T47D (cell line): ENCODE measurements around the gene RRP8.

ENCODE experiments used
- DNase-seq, 2 experiments: peaks; one replicate each; pipeline versions ENCODE4 v3.0.0 to v3.0.0-alpha.2; 2011 to 2012; ENCODE audit warnings: low read depth in 1 of 2, low spot score in 1 of 2
- JUND ChIP-seq: IDR thresholded peaks from 2 replicates; pipeline ENCODE4 v1.6.1; 2012; ENCODE audit warnings: low read depth
- in situ Hi-C: cut with HindIII; loops from 2 replicates; pipeline ENCODE4 v1.10.0; 2016; ENCODE audit warnings: low sequenced_read_pairs, low pct_unique_long_range_greater_than_20kb

Gene RRP8

DNA sequence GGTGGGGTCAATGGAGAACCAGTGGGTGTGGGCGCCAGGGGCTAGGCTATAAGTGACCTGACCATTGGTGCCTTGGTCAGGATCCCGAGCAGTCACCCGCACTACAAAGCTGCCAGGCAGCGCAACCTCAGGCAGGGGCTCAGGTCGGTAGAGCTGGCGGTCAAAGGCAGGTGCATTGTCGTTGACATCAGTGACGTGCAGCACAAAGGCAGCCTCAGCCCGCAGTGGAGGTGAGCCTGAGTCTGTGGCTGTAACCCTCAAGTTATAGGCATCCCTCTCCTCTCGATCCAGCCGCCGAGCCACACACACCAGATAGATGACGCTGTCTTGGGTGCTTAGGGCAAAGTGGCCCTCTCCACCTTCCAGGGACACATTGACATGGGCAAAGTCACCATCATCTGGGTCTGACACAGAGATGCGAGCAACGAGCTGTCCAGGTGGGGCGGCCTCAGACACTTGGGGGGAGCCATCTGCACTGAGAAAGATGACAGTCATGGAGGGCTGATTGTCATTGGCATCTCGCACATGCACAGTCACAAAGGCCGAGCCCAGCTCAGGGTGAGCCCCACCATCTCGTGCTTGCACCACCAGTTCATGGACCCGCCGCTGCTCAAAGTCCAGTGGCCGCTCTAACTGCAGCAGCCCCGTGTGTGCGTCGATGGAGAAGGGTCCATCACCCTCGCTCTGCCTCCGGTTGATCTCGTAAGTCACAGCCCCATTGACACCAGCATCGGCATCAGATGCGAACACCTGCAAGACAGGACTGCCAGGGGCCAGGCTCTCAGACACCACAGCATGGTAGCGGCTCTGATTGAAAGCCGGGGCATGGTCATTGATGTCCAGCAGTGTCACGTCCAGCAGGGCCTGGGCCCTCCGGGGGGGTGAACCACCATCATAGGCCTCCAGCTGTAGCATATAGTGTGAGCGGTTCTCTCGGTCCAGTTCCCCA lies 36.9 kb upstream of the RRP8 start:
- in situ Hi-C loops, result no loop called here
- no peak for DNase-seq
- no peak for TF ChIP-seq JUND

GRCh38 chr11:6638429-6638828 lies 35.0 kb upstream of the RRP8 start:
- in situ Hi-C loops, result no loop called here
- DNase-seq, result peak in 1 of 2 experiments; percentile 5
- TF ChIP-seq JUND, result no peak

- DNase-seq, result peak; percentile 38 to 47
- in situ Hi-C loops, result no loop called here
- TF ChIP-seq JUND, result no peak
Observed at GRCh38 chr11:6637871-6638270, 34.5 kb upstream of the RRP8 start.

GRCh38 chr11:6636480-6636879 lies 33.1 kb upstream of the RRP8 start:
- TF ChIP-seq JUND, result no peak
- in situ Hi-C loops, result no loop called here
- no peak for DNase-seq

DNA sequence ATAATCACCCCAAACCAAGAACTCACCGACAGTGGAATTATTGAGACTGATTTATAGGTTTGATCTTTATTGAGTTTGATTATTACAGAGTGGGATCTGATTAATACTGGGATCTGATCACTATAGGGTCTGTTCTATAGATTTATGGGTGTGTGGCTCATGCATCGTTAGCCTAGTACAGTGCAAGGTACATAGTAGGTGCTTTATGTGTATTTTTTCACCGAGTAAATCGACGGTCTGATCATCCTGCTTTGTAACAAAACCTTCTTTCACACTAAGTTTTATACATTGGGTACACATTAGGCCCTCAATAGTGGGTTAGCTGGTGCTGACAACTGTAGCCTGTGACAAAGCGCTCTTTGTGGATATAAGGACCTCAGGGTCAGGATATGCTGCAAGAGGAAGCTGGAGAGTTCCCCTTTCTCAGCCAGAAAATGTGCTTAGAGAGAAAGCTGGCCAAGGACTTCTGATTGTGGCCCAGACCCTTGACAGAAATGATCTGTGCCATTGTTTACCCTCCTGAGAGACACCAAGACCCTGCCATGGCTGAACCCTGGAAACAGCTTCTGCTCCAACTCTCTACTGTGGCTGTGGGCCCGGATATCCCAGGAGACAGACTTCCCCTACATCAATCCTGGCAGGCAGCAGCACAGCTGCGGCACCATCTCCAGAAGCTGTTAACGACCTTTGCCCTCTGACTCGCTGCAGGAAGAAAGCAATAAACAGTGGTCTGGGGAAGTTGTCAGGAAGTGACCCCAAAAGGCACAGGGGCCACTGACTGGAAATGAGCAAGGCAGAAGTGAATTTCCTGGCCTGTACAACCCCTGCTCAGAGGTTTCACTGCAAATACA lies 31.9 kb upstream of the RRP8 start:
- no peak for DNase-seq
- no peak for TF ChIP-seq JUND
- in situ Hi-C loops, result no loop called here

DNA sequence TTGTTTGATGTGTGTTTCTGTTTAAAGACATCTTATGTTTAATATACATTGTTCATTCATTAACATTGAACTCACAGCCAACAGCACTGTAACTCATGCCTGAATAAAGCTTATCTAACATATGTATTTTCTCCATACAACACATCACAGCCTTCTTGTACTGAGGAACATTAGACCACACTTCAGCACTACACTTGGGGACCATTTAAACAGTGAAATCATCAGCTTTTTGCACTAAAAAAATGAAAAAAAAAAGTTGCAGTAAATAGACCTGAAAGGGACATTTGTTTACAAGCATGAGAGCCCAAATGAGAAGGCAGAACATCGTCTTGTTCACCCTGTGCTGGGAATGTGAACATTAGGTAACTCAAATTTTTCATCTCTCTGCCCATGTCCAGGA lies 31.1 kb upstream of the RRP8 start:
- in situ Hi-C loops, result no loop called here
- no peak for TF ChIP-seq JUND
- no peak for DNase-seq

- no peak for TF ChIP-seq JUND
- in situ Hi-C loops, result no loop called here
- DNase-seq, result no peak
Observed at GRCh38 chr11:6633422-6634408, 30.3 kb upstream of the RRP8 start.

GRCh38 chr11:6632116-6633073 lies 29.0 kb upstream of the RRP8 start:
- no peak for TF ChIP-seq JUND
- DNase-seq, result no peak
- in situ Hi-C loops, result no loop called here

DNA sequence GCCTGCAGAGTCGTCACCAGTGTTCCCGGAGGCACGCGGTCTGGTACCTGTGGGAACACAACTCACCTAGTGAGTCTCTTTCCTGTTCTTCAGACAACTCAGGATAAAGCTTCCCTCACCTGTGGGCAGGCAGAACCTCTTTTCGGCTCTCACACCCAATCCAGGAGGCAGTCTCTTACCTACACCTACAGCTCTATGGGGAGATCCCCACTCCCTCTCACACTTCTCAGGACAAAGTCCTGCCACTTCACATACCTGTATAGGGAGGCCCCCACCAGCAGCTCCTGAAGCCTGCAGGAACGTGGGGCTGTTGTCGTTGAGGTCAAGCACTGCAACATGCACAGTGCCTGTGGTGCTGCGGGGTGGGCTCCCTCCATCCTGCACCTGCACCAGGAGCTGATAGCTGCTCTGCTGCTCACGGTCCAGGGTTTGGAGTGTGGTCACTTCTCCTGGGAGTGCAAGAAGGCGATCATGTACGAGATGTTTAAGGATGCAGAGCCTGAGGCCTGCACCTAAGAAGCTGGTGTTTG lies 28.0 kb upstream of the RRP8 start:
- in situ Hi-C loops, result no loop called here
- no peak for TF ChIP-seq JUND

DNA sequence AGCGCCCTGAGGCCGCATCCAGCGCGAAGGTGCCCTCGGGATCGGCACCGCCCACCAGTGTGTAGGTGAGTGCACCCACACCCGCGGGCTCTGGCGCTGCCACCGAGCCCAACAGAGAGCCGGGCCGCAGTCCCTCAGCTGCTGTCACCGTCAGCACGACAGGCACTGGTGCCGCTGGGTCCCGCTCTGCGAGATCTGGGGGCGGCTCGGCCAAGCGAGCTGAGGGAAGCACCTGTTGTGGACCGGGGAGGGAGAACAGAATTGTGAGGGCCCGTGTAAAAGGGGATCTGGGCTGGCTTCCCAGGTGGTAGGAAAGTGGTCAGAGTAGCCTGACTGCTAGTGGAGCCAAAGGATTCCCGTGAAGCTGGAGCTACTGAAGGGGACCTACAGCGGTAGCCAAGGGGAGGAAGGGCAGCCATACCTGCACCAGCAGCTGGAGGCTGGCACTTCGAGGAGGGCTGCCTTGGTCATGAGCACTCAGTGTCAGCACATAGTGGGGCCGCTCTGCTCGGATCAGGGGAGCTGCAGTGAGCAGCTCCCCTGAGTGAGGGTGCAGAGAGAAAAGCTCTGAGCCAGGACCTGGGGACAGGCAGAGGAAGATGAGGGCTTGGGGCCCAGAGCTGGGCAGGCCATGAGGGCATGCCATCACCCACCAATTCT lies 27.3 kb upstream of the RRP8 start:
- TF ChIP-seq JUND, result no peak
- no peak for DNase-seq
- in situ Hi-C loops, result no loop called here

More for the DNA sequence above, 28.0 kb upstream of the RRP8 start:
- DNase-seq, result no peak
